A549 (cell line): Measurements from ENCODE around the gene FAM163A. TPM values are rescaled to one million over a fixed set of nuclear protein-coding genes. Genes with fewer than 3 reads are reported as not detected.
A peak's percentile ranks its signal among the peaks of the same experiment; 100 is the strongest.

Source experiments
- ATAC-seq, 2 experiments: fragments of 200-7000 bp in 1 of 2; fragments of >200 bp in 1 of 2; cut with Nextera tagmentation in 1 of 2; cut with Tn5 transposase in 1 of 2; 3 replicates each; pipeline versions ENCODE4 v1.8.0 to v1.9.1; 2018 to 2020; ENCODE audit warnings: mild to moderate bottlenecking in 1 of 2, moderate library complexity in 1 of 2
- CTCF ChIA-PET: fragments of 300-600 bp; sonication (Branson Sonifier 250); formaldehyde crosslinking; extraction: SDS; loops from one replicate; lab custom pipeline; 2021; ENCODE audit warnings: antibody characterized with exemption, inconsistent platforms; lab: Yijun Ruan, JAX
- POLR2A ChIA-PET: fragments of 350-600 bp; formaldehyde crosslinking; extraction: SDS; loops from one replicate; lab custom pipeline; 2021; ENCODE audit warnings: antibody characterized with exemption, inconsistent platforms; lab: Yijun Ruan, JAX
- DNase-seq, 2 experiments: peaks; one replicate each; pipeline versions ENCODE4 v3.0.0 to v3.0.0-alpha.2; 2011 to 2016; ENCODE audit warnings: low read depth in 1 of 2, low spot score in 1 of 2
- FAIRE-seq: peaks from 2 replicates; lab custom pipeline; 2011; peaks lifted over from hg19 to GRCh38; lab: Jason Lieb, UNC
- H3K27ac ChIP-seq, 2 experiments: fragments of >200 bp; sonication (Bioruptor Twin); formaldehyde crosslinking; 3 replicates each; pipeline ENCODE4 v1.5.1; 2016 to 2017
- H3K4me1 ChIP-seq: fragments of >200 bp; sonication (Bioruptor Twin); formaldehyde crosslinking; 3 replicates; pipeline ENCODE4 v1.6.1; 2016
- H3K4me2 ChIP-seq: fragments of >200 bp; sonication (Bioruptor Twin); formaldehyde crosslinking; 3 replicates; pipeline ENCODE4 v1.6.1; 2016
- H3K4me3 ChIP-seq: fragments of >200 bp; sonication (Bioruptor Twin); formaldehyde crosslinking; 3 replicates; pipeline ENCODE4 v1.5.1; 2016
- H3K9me3 ChIP-seq: fragments of >200 bp; sonication (Bioruptor Twin); formaldehyde crosslinking; 3 replicates; pipeline ENCODE4 v1.6.1; 2016
- CBX2 ChIP-seq: fragments of 200-600 bp; sonication (generic); IDR thresholded peaks from 2 replicates; pipeline ENCODE4 v1.6.1; 2016; ENCODE audit warnings: low read depth, mild to moderate bottlenecking, borderline replicate concordance
- CEBPB ChIP-seq, 2 experiments: fragments of >200 bp in 1 of 2; sonication (Bioruptor Twin) in 1 of 2; formaldehyde crosslinking in 1 of 2; IDR thresholded peaks; 2 replicates each; pipeline ENCODE4 v1.6.1; 2012 to 2016
- CHD2 ChIP-seq: fragments of 150-350 bp; IDR thresholded peaks from 2 replicates; pipeline ENCODE4 v1.6.1; 2014; ENCODE audit warnings: low read length; ENCODE audit not compliant: partially characterized antibody
- CHD4 ChIP-seq: fragments of 200-600 bp; sonication (generic); IDR thresholded peaks from 2 replicates; pipeline ENCODE4 v1.6.1; 2016; ENCODE audit warnings: antibody characterized with exemption, mild to moderate bottlenecking, borderline replicate concordance
- CTCF ChIP-seq: fragments of >200 bp; sonication (Bioruptor Twin); formaldehyde crosslinking; IDR thresholded peaks from 3 replicates; pipeline ENCODE4 v1.5.1; 2016
- EP300 ChIP-seq, 2 experiments: fragments of >200 bp; sonication (Bioruptor Twin); formaldehyde crosslinking; IDR thresholded peaks; 2 replicates in 1 of 2; 3 replicates in 1 of 2; pipeline ENCODE4 v1.6.1; 2016 to 2017
- FOSB ChIP-seq: fragments of 250-450 bp; sonication (Bioruptor Pico); IDR thresholded peaks from 2 replicates; pipeline ENCODE4 v1.5.0; 2020; ENCODE audit warnings: mild to moderate bottlenecking, moderate library complexity
- GATA3 ChIP-seq: IDR thresholded peaks from 2 replicates; pipeline ENCODE4 v1.6.1; 2012; ENCODE audit warnings: borderline replicate concordance
- KDM5A ChIP-seq: fragments of 200-600 bp; sonication (generic); IDR thresholded peaks from 2 replicates; pipeline ENCODE4 v1.6.1; 2016; ENCODE audit warnings: antibody characterized with exemption, mild to moderate bottlenecking
- MAFK ChIP-seq: fragments of 450-650 bp; IDR thresholded peaks from 2 replicates; pipeline ENCODE4 v1.6.1; 2014; ENCODE audit not compliant: partially characterized antibody
- MAZ ChIP-seq: fragments of 150-350 bp; IDR thresholded peaks from 2 replicates; pipeline ENCODE4 v1.6.1; 2014; ENCODE audit warnings: antibody characterized with exemption, low read depth, low read length, borderline replicate concordance
- NFE2L2 ChIP-seq: fragments of 150-350 bp; conservative IDR thresholded peaks from 2 replicates; pipeline ENCODE4 v1.6.1; 2014; ENCODE audit warnings: low read length
- PHF8 ChIP-seq: fragments of 200-600 bp; sonication (generic); IDR thresholded peaks from 2 replicates; pipeline ENCODE4 v1.6.1; 2016; ENCODE audit warnings: low read depth, mild to moderate bottlenecking, antibody characterized with exemption, moderate library complexity, borderline replicate concordance
- RARB ChIP-seq: fragments of 250-450 bp; sonication (Bioruptor Pico); IDR thresholded peaks from 2 replicates; pipeline ENCODE4 v1.8.0; 2021; ENCODE audit warnings: mild to moderate bottlenecking, moderate library complexity
- RNF2 ChIP-seq: fragments of 200-600 bp; sonication (generic); IDR thresholded peaks from 2 replicates; pipeline ENCODE4 v1.6.1; 2016; ENCODE audit warnings: low read depth, mild to moderate bottlenecking, antibody characterized with exemption, moderate library complexity, borderline replicate concordance
- ZFP36 ChIP-seq: fragments of 450-650 bp; IDR thresholded peaks from 2 replicates; pipeline ENCODE4 v1.6.1; 2014; ENCODE audit warnings: borderline replicate concordance; ENCODE audit not compliant: partially characterized antibody
- WGBS: methylation state at CpG from one replicate; pipeline ENCODE4 v1.1.6; 2017; ENCODE audit errors: missing lambda C conversion rate; 5-methylcytosine and 5-hydroxymethylcytosine counted together
- polyA plus RNA-seq, 4 experiments: library from polyadenylated mRNA; depleted of rRNA in 3 of 4; stranded (reverse); fragments of >200 nt; fragmentation: RNase III in 1 of 4; extraction: RNeasy Plus Mini Kit Qiagen cat#74134 plus additional on column Dnase treatment in 1 of 4; gene quantifications; 2 replicates in 3 of 4; 3 replicates in 1 of 4; pipeline ENCODE4 v1.2.3, GENCODE V29; 2011 to 2017
- TF ChIP-seq, protein P1 (sequence below): fragments of 250-450 bp; sonication (Bioruptor Pico); IDR thresholded peaks from 2 replicates; pipeline ENCODE4 v1.5.0; 2021; ENCODE audit warnings: mild to moderate bottlenecking, moderate library complexity, borderline replicate concordance
- TF ChIP-seq, protein P2 (sequence below): IDR thresholded peaks from 2 replicates; pipeline ENCODE4 v1.6.1; 2012
- TF ChIP-seq, protein P3 (sequence below): IDR thresholded peaks from 2 replicates; pipeline ENCODE4 v1.6.1; 2012; ENCODE audit warnings: low read depth, borderline replicate concordance

FAM163A gene
- polyA plus RNA-seq, 2 of the 4 experiments (the other 2 are of a cell fraction): not detected

GRCh38 chr1:179708434-179709195 is 34.5 kb upstream of the FAM163A start:
- H3K9me3 ChIP-seq: peaks cover 2% of the 10 kb centered on the region; the same call in 1 of the 3 replicates
- H3K4me2 ChIP-seq: no peak overlapping the region
- H3K4me1 ChIP-seq: no peaks in the 10 kb centered on the region
- ChIA-PET POLR2A (no interaction called here), CTCF (interaction anchor here (1.0 to 21.7 kb wide), 3 partner anchors 18 to 104 kb away, joined by 3 to 644 read pairs (median 16); no protein-coding TSS in a partner anchor)
- no peak overlapping the region for H3K27ac ChIP-seq
- TF ChIP-seq MAFK: peak; percentile 87
- no peak for TF ChIP-seq KDM5A
- TF ChIP-seq PHF8: no peak
- peak; percentile 33 to 40; a peak in 1 of 6 replicates for ATAC-seq
- no peak for FAIRE-seq
- 70% methylated on average over 6 of the region's 6 CpGs for WGBS
- DNase-seq: no peak
- H3K4me3 ChIP-seq: no peak overlapping the region

- Histone ChIP-seq H3K4me1 (no peaks in the 10 kb centered on the region), H3K4me3 (no peak overlapping the region), H3K27ac (no peak overlapping the region), H3K9me3 (peaks cover 11% of the 10 kb centered on the region; the same call in 2 of the 3 replicates), H3K4me2 (no peak overlapping the region)
- 48% methylated on average over 5 of the region's 5 CpGs for WGBS
- ChIA-PET POLR2A (no interaction called here), CTCF (interaction anchor here (3.4 to 21.7 kb wide), 2 partner anchors 17 to 103 kb away, joined by 16 to 644 read pairs; no protein-coding TSS in a partner anchor)
- TF ChIP-seq, protein P1, sequence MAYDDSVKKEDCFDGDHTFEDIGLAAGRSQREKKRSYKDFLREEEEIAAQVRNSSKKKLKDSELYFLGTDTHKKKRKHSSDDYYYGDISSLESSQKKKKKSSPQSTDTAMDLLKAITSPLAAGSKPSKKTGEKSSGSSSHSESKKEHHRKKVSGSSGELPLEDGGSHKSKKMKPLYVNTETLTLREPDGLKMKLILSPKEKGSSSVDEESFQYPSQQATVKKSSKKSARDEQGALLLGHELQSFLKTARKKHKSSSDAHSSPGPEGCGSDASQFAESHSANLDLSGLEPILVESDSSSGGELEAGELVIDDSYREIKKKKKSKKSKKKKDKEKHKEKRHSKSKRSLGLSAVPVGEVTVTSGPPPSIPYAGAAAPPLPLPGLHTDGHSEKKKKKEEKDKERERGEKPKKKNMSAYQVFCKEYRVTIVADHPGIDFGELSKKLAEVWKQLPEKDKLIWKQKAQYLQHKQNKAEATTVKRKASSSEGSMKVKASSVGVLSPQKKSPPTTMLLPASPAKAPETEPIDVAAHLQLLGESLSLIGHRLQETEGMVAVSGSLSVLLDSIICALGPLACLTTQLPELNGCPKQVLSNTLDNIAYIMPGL (CRISPR knock-in tag): no peak
- TF ChIP-seq CHD4 (no peak), GATA3 (no peak), EP300 (IDR thresholded peaks at IDR 0.05) (no peak), MAFK (no peak), MAZ (no peak), FOSB (CRISPR knock-in tag) (no peak), CHD2 (no peak), CBX2 (no peak), NFE2L2 (no peak), RARB (CRISPR knock-in tag) (no peak), PHF8 (no peak), ZFP36 (no peak), RNF2 (no peak), CEBPB (IDR thresholded peaks at IDR 0.05) (no peak), CTCF (no peak)
- TF ChIP-seq, protein P2, sequence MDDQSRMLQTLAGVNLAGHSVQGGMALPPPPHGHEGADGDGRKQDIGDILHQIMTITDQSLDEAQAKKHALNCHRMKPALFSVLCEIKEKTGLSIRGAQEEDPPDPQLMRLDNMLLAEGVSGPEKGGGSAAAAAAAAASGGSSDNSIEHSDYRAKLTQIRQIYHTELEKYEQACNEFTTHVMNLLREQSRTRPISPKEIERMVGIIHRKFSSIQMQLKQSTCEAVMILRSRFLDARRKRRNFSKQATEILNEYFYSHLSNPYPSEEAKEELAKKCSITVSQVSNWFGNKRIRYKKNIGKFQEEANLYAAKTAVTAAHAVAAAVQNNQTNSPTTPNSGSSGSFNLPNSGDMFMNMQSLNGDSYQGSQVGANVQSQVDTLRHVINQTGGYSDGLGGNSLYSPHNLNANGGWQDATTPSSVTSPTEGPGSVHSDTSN: no peak
- TF ChIP-seq, protein P3, sequence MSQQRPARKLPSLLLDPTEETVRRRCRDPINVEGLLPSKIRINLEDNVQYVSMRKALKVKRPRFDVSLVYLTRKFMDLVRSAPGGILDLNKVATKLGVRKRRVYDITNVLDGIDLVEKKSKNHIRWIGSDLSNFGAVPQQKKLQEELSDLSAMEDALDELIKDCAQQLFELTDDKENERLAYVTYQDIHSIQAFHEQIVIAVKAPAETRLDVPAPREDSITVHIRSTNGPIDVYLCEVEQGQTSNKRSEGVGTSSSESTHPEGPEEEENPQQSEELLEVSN: no peak
- ATAC-seq: no peak
- FAIRE-seq: no peak
- DNase-seq: no peak
Measured at GRCh38 chr1:179709841-179710329, 33.2 kb upstream of the FAM163A start.
